Measurements from ENCODE around the gene GNB1. TPM values are rescaled to one million over a fixed set of nuclear protein-coding genes. Genes with fewer than 3 reads are reported as not detected.

Gene GNB1
- 252 TPM for polyA plus RNA-seq (2013, experiment 1 of 2)
- polyA plus RNA-seq (2013, experiment 2 of 2): 253 TPM

DNA sequence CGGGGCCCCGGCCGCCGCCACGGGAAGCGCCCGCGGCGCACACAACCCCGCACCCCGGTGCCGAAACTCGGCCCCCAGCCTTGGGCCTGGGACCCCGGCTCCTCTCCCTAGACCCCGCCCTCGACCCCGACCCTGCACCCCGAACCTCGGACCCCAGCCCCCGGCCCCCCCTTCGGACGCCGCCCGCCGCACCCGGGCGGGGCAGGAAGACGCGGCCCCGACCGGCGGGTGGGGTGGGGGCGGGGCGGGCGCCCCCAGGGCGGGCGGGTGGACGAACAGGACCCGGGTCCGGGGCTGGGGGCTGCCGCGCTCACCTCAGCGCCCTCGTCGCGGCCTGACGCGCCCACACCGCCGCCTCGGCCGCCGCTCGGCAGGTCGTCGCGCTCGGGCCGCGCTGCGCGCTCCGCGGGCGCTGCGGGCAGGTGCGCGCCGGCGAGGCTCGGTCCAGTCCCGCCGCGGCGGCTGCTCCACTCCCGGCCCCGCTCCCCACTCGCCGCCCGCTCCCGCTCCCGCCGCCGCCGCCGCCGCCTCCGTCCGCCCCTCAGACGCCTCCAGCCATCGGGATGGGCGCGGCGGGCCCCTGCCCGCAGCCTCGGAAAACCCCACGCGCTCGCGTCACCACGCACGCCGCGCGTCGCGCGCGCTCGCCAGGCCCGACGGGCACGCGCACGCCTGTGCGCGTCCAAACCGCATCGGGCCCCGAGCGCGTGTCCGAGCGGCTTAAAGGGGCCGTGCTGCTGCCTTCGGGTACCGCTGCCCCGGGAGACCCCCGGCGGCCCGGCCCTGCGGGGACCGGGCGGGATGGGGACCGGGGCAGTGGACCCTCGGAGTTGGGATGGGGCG lies at the start of gene GNB1:
GNB1 (minus strand) TSS at position 582 of the 843 bp plus-strand sequence. CDS start 65,634 bp downstream, outside the sequence.
- peak; percentile 88 for DNase-seq
- under 1% methylated on average over 60 of the region's 137 CpGs for WGBS
- Histone ChIP-seq H4K8ac (ENCODE audit: low read length) (peak within 1 kb of the TSS; percentile 99), H3K23ac (ENCODE audit: low read length in 2 of 2) (peak within 1 kb of the TSS in 1 of 2 experiments; percentile 99), H3K9me3 (ENCODE audit: control insufficient read depth, low read length) (no peaks in the 10 kb centered on the region), H3K4me1 (ENCODE audit: control insufficient read depth, insufficient read depth, low read depth, low read length) (peaks cover 35% of the 10 kb centered on the region), H2BK5ac (ENCODE audit: low read depth, low read length, poor library complexity, severe bottlenecking) (peak within 1 kb of the TSS; percentile 99), H3K4me3 (ENCODE audit: insufficient read depth in 1 of 2, low read depth in 1 of 2, low read length in 2 of 2) (peak within 1 kb of the TSS; percentile 87 to 90), H2BK12ac (ENCODE audit: low read length in 2 of 2) (peak within 1 kb of the TSS in 1 of 2 experiments; percentile 96), H3K27ac (ENCODE audit: low read length, poor library complexity, severe bottlenecking) (peak within 1 kb of the TSS; percentile 78), H2BK120ac (ENCODE audit: low read depth, low read length) (peak within 1 kb of the TSS; percentile 95), H3K79me1 (replicated peaks; ENCODE audit: low read length, poor library complexity, severe bottlenecking) (peaks cover 20% of the 10 kb centered on the region), H3K14ac (ENCODE audit: low read length in 2 of 2) (peak within 1 kb of the TSS; percentile 92 to 99), H3K36me3 (ENCODE audit: control insufficient read depth in 1 of 2, insufficient read depth in 2 of 2, low read depth in 1 of 2, low read length in 2 of 2) (peaks cover 0 to 14% of the 10 kb centered on the region in 2 experiments), H4K91ac (ENCODE audit: low read length) (peak within 1 kb of the TSS; percentile 95), H3K18ac (ENCODE audit: low read depth in 1 of 2, low read length in 2 of 2) (peak within 1 kb of the TSS; percentile 97 to 99), H3K4ac (ENCODE audit: low read depth in 1 of 2, low read length in 2 of 2) (peak within 1 kb of the TSS; percentile 95 to 98), H2AFZ (ENCODE audit: low read depth, low read length) (peak within 1 kb of the TSS; percentile 99), H3K4me2 (ENCODE audit: low read length, poor library complexity, severe bottlenecking) (peak within 1 kb of the TSS; percentile 71), H2BK15ac (ENCODE audit: low read depth, poor library complexity, severe bottlenecking) (peak within 1 kb of the TSS; percentile 78), H2AK5ac (ENCODE audit: low read length, severe bottlenecking) (peak within 1 kb of the TSS; percentile 86), H3K27me3 (ENCODE audit: control insufficient read depth in 1 of 2, insufficient read depth in 1 of 2, low read length in 2 of 2) (peaks cover 0 to 9% of the 10 kb centered on the region in 2 experiments), H3K9ac (ENCODE audit: low read length) (peak within 1 kb of the TSS; percentile 94)

DNA sequence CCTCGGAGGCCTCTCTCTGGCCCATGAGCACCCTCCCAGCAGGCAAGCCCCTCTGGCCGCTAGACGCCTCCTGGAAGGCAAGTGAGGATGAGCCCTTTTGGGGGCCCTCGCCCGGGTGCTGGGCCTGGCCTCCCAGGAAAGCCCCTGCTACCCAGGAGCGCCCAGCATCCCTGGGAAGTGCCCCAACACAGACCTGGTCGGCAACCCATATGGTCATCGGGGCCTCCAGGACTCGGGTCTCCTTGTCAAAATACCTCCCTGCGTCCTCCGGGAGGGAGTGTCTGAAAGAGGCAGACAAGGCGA lies 49.2 kb upstream of the GNB1 start:
- Histone ChIP-seq H2BK5ac (ENCODE audit: low read depth, low read length, poor library complexity, severe bottlenecking) (no peak overlapping the region), H3K9me3 (ENCODE audit: control insufficient read depth, low read length) (no peaks in the 10 kb centered on the region), H3K4ac (ENCODE audit: low read depth in 1 of 2, low read length in 2 of 2) (no peak overlapping the region), H4K91ac (ENCODE audit: low read length) (no peak overlapping the region), H2BK15ac (ENCODE audit: low read depth, poor library complexity, severe bottlenecking) (no peak overlapping the region), H2AFZ (ENCODE audit: low read depth, low read length) (no peak overlapping the region), H3K79me1 (replicated peaks; ENCODE audit: low read length, poor library complexity, severe bottlenecking) (no peaks in the 10 kb centered on the region), H3K4me2 (ENCODE audit: low read length, poor library complexity, severe bottlenecking) (no peak overlapping the region), H3K27ac (ENCODE audit: low read length, poor library complexity, severe bottlenecking) (no peak overlapping the region), H2BK120ac (ENCODE audit: low read depth, low read length) (no peak overlapping the region), H3K4me3 (ENCODE audit: insufficient read depth in 1 of 2, low read depth in 1 of 2, low read length in 2 of 2) (no peak overlapping the region), H3K9ac (ENCODE audit: low read length) (no peak overlapping the region), H2BK12ac (ENCODE audit: low read length in 2 of 2) (no peak overlapping the region), H3K14ac (ENCODE audit: low read length in 2 of 2) (no peak overlapping the region), H3K27me3 (ENCODE audit: control insufficient read depth in 1 of 2, insufficient read depth in 1 of 2, low read length in 2 of 2) (peaks cover 7 to 79% of the 10 kb centered on the region in 2 experiments), H3K18ac (ENCODE audit: low read depth in 1 of 2, low read length in 2 of 2) (no peak overlapping the region), H3K36me3 (ENCODE audit: control insufficient read depth in 1 of 2, insufficient read depth in 2 of 2, low read depth in 1 of 2, low read length in 2 of 2) (no peaks in the 10 kb centered on the region), H3K23ac (ENCODE audit: low read length in 2 of 2) (no peak overlapping the region), H2AK5ac (ENCODE audit: low read length, severe bottlenecking) (no peak overlapping the region), H3K4me1 (ENCODE audit: control insufficient read depth, insufficient read depth, low read depth, low read length) (peaks cover 9% of the 10 kb centered on the region), H4K8ac (ENCODE audit: low read length) (no peak overlapping the region)
- 93% methylated on average over 12 of the region's 12 CpGs for WGBS
- no peak for DNase-seq

DNA sequence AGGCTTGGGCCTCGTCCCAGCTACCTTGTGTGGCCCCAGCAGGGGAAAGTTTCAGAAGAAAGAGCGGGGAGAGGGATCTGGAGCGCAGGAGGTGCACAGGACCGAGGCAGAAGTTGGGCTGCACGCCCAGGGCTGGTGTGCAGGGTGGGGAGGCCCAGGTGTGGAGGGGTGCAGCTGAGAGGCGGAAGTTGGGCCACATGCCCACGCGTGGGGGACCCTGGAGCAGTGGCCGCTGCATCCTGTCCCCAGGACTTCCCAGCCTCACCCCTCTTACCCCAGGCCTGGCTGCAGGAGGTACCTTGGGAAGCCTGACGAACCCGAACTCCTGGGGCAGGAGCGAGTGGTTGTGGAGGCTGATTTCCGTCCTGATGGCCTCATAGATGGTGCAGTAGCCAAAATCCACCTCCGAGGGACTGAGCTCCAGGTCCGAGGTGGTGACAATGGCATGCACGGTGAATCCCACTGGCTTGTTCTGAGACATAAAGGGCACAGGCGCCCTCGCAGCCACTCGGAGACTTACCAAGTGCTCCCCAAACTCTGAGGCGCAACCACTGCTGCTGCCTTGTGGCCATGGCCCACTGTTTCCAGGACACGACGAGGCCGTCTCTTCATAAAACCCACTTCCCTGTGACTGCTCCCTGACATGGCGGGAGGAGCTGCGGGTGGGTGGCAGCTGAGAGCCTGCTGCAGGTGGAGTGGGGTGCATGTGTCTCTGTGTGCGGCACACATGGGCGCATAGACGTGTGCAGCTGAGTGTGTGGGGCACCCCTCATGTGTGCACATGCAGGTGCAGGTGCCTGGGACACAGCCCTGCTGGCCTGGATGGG lies 48.6 kb upstream of the GNB1 start:
- no peak overlapping the region for H2BK15ac ChIP-seq (ENCODE audit: low read depth, poor library complexity, severe bottlenecking)
- WGBS: 88% methylated on average over 24 of the region's 28 CpGs

More for the DNA sequence above, 48.6 kb upstream of the GNB1 start:
- Histone ChIP-seq H3K79me1 (replicated peaks; ENCODE audit: low read length, poor library complexity, severe bottlenecking) (no peaks in the 10 kb centered on the region), H3K4me2 (ENCODE audit: low read length, poor library complexity, severe bottlenecking) (no peak overlapping the region), H3K4ac (ENCODE audit: low read depth in 1 of 2, low read length in 2 of 2) (no peak overlapping the region), H3K23ac (ENCODE audit: low read length in 2 of 2) (no peak overlapping the region), H3K4me1 (ENCODE audit: control insufficient read depth, insufficient read depth, low read depth, low read length) (peaks cover 9% of the 10 kb centered on the region), H3K14ac (ENCODE audit: low read length in 2 of 2) (no peak overlapping the region), H3K4me3 (ENCODE audit: insufficient read depth in 1 of 2, low read depth in 1 of 2, low read length in 2 of 2) (no peak overlapping the region), H3K27me3 (ENCODE audit: control insufficient read depth in 1 of 2, insufficient read depth in 1 of 2, low read length in 2 of 2) (peaks cover 7 to 75% of the 10 kb centered on the region in 2 experiments), H3K27ac (ENCODE audit: low read length, poor library complexity, severe bottlenecking) (no peak overlapping the region), H2BK12ac (ENCODE audit: low read length in 2 of 2) (no peak overlapping the region), H3K18ac (ENCODE audit: low read depth in 1 of 2, low read length in 2 of 2) (no peak overlapping the region), H2BK5ac (ENCODE audit: low read depth, low read length, poor library complexity, severe bottlenecking) (no peak overlapping the region), H3K9me3 (ENCODE audit: control insufficient read depth, low read length) (no peaks in the 10 kb centered on the region), H4K91ac (ENCODE audit: low read length) (no peak overlapping the region), H2AK5ac (ENCODE audit: low read length, severe bottlenecking) (no peak overlapping the region), H3K36me3 (ENCODE audit: control insufficient read depth in 1 of 2, insufficient read depth in 2 of 2, low read depth in 1 of 2, low read length in 2 of 2) (no peaks in the 10 kb centered on the region), H2BK120ac (ENCODE audit: low read depth, low read length) (no peak overlapping the region), H2AFZ (ENCODE audit: low read depth, low read length) (no peak overlapping the region), H3K9ac (ENCODE audit: low read length) (no peak overlapping the region), H4K8ac (ENCODE audit: low read length) (no peak overlapping the region)
- DNase-seq: no peak
